IMR-90 (cell line): ENCODE results near the gene SAXO1. TPM values are rescaled to one million over a fixed set of nuclear protein-coding genes. Genes with fewer than 3 reads are reported as not detected.

Experiments
- ATAC-seq: fragments of 200-7000 bp; cut with Tn5 transposase; 2 replicates; pipeline ENCODE4 v1.9.1; 2020; ENCODE audit warnings: low read depth, mild to moderate bottlenecking, moderate library complexity
- BruUV-seq: library from RNA; stranded (reverse); fragments of 400-500 nt; replicated peaks from 2 replicates; lab custom pipeline; 2021; lab: Mats Ljungman, UMichigan
- CTCF ChIA-PET: fragments of 300-600 bp; formaldehyde crosslinking; extraction: SDS; loops from one replicate; lab custom pipeline; 2021; ENCODE audit warnings: antibody characterized with exemption; lab: Yijun Ruan, JAX
- POLR2A ChIA-PET: fragments of 300-600 bp; sonication (Branson Sonifier 250); formaldehyde crosslinking; loops from one replicate; lab custom pipeline; 2022; ENCODE audit warnings: antibody characterized with exemption; ENCODE audit not compliant: unreplicated experiment; lab: Charles Lee
- DNase-seq: peaks from one replicate; pipeline ENCODE4 v3.0.0; 2013
- H2AFZ ChIP-seq: replicated peaks from 2 replicates; pipeline ENCODE3; 2013; ENCODE audit warnings: low read length, mild to moderate bottlenecking; ENCODE audit not compliant: poor library complexity
- H2AK5ac ChIP-seq: 2 replicates; pipeline ENCODE4 v1.6.1; 2013; ENCODE audit warnings: low read depth, low read length, inconsistent platforms
- H2AK9ac ChIP-seq: replicated peaks from 2 replicates; pipeline ENCODE3; 2013; ENCODE audit warnings: mild to moderate bottlenecking, low read depth, low read length, moderate library complexity; ENCODE audit not compliant: poor library complexity
- H2BK120ac ChIP-seq: 2 replicates; pipeline ENCODE4 v1.6.1; 2013; ENCODE audit warnings: low read depth, low read length, inconsistent platforms
- H2BK15ac ChIP-seq: 3 replicates; pipeline ENCODE4 v1.6.1; 2013; ENCODE audit warnings: low read depth, low read length, inconsistent platforms
- H2BK20ac ChIP-seq: 2 replicates; pipeline ENCODE4 v1.6.1; 2013; ENCODE audit warnings: low read depth, mild to moderate bottlenecking, inconsistent platforms, low read length, moderate library complexity
- H2BK5ac ChIP-seq: 2 replicates; pipeline ENCODE4 v1.6.1; 2013; ENCODE audit warnings: mild to moderate bottlenecking, low read depth, low read length, inconsistent platforms; ENCODE audit not compliant: poor library complexity, severe bottlenecking
- H3K14ac ChIP-seq: replicated peaks from 2 replicates; pipeline ENCODE4 v1.6.1; 2013; ENCODE audit warnings: low read depth, low read length, inconsistent platforms
- H3K18ac ChIP-seq: 2 replicates; pipeline ENCODE4 v1.6.1; 2013; ENCODE audit warnings: low read depth, low read length, control low read depth
- H3K23ac ChIP-seq: 2 replicates; pipeline ENCODE4 v1.6.1; 2013; ENCODE audit warnings: low read depth, low read length, inconsistent platforms
- H3K27ac ChIP-seq: 2 replicates; pipeline ENCODE4 v1.5.1; 2013; ENCODE audit warnings: mild to moderate bottlenecking, control low read depth, low read length; ENCODE audit not compliant: insufficient read depth
- H3K27me3 ChIP-seq: 2 replicates; pipeline ENCODE4 v1.6.1; 2013; ENCODE audit warnings: low read length; ENCODE audit not compliant: control insufficient read depth, insufficient read depth
- H3K36me3 ChIP-seq: 2 replicates; pipeline ENCODE4 v1.6.1; 2013; ENCODE audit warnings: low read length, mixed read lengths; ENCODE audit not compliant: control insufficient read depth, insufficient read depth
- H3K4ac ChIP-seq: 2 replicates; pipeline ENCODE4 v1.6.1; 2013; ENCODE audit warnings: low read depth, low read length, inconsistent platforms
- H3K4me1 ChIP-seq: 2 replicates; pipeline ENCODE4 v1.6.1; 2013; ENCODE audit warnings: low read length, mixed read lengths; ENCODE audit not compliant: control insufficient read depth, insufficient read depth
- H3K4me2 ChIP-seq: 2 replicates; pipeline ENCODE4 v1.6.1; 2013; ENCODE audit warnings: low read depth, mild to moderate bottlenecking, control low read depth, low read length, moderate library complexity
- H3K4me3 ChIP-seq: 2 replicates; pipeline ENCODE4 v1.5.1; 2013; ENCODE audit warnings: low read depth, mild to moderate bottlenecking, control low read depth, low read length, moderate library complexity; ENCODE audit not compliant: insufficient read depth
- H3K56ac ChIP-seq: 2 replicates; pipeline ENCODE4 v1.6.1; 2013; ENCODE audit warnings: low read length, inconsistent platforms; ENCODE audit not compliant: insufficient read depth; ENCODE audit errors: extremely low read depth
- H3K79me1 ChIP-seq, 2 experiments: 2 replicates each; pipeline ENCODE4 v1.6.1; 2013; ENCODE audit warnings: low read length in 2 of 2, inconsistent platforms in 1 of 2, low read depth in 1 of 2
- H3K9ac ChIP-seq: 2 replicates; pipeline ENCODE4 v1.6.1; 2013; ENCODE audit warnings: low read depth, low read length, control low read depth
- H3K9me1 ChIP-seq: 2 replicates; pipeline ENCODE4 v1.6.1; 2013; ENCODE audit warnings: low read length, inconsistent platforms; ENCODE audit not compliant: insufficient read depth
- H3K9me3 ChIP-seq: 2 replicates; pipeline ENCODE4 v1.6.1; 2013; ENCODE audit warnings: low read length; ENCODE audit not compliant: control insufficient read depth, insufficient read depth
- H4K20me1 ChIP-seq: 2 replicates; pipeline ENCODE4 v1.6.1; 2013; ENCODE audit warnings: low read length, inconsistent platforms; ENCODE audit not compliant: insufficient read depth
- H4K5ac ChIP-seq: 2 replicates; pipeline ENCODE4 v1.6.1; 2013; ENCODE audit warnings: mild to moderate bottlenecking, low read depth, low read length, control low read depth
- H4K8ac ChIP-seq, 2 experiments: 2 replicates each; pipeline ENCODE4 v1.6.1; 2013; ENCODE audit warnings: low read depth in 2 of 2, low read length in 2 of 2, control low read depth in 1 of 2, inconsistent platforms in 1 of 2
- H4K91ac ChIP-seq: 2 replicates; pipeline ENCODE4 v1.6.1; 2013; ENCODE audit warnings: low read depth, low read length, inconsistent platforms; ENCODE audit not compliant: insufficient read depth
- CEBPB ChIP-seq: IDR thresholded peaks from 2 replicates; pipeline ENCODE4 v1.6.1; 2012; ENCODE audit warnings: low read depth, low read length, improper control_type of control experiment
- SMC3 ChIP-seq: fragments of 150-350 bp; IDR thresholded peaks from 2 replicates; pipeline ENCODE4 v1.6.1; 2016; ENCODE audit warnings: low read depth, mild to moderate bottlenecking, antibody characterized with exemption, low read length, moderate library complexity
- WGBS, 2 experiments: methylation state at CpG; one replicate each; pipeline versions ENCODE4 v1.1.5 to v1.1.7; 2013; ENCODE audit warnings: missing lambda C conversion rate in 2 of 2; ENCODE audit not compliant: insufficient read length in 1 of 2; ENCODE audit errors: extremely low coverage in 2 of 2; 5-methylcytosine and 5-hydroxymethylcytosine counted together
- dilution Hi-C: fragments of 300-500 bp; cut with HindIII; formaldehyde crosslinking; loops from one replicate; pipeline ENCODE4 v1.14.3; 2018; ENCODE audit warnings: low sequenced_read_pairs; ENCODE audit not compliant: unreplicated experiment
- in situ Hi-C: fragments of 300-500 bp; cut with MboI; formaldehyde crosslinking; loops from 3 replicates; pipeline ENCODE4 v1.14.3; 2019; ENCODE audit warnings: low sequenced_read_pairs, inconsistent platforms, mixed read lengths
- intact Hi-C: fragments of 100-400 bp; cut with micrococcal nuclease; formaldehyde crosslinking; loops from 2 replicates; pipeline ENCODE4 v1.10.0; 2022
- polyA plus RNA-seq, 3 experiments: library from polyadenylated mRNA; depleted of rRNA; stranded (reverse); fragments of >200 nt; gene quantifications; 2 replicates each; pipeline ENCODE4 v1.2.3, GENCODE V29; 2012; ENCODE audit warnings: low replicate concordance in 1 of 3
- total RNA-seq: library from RNA; depleted of rRNA; stranded (reverse); fragments of >200 nt; gene quantifications from 2 replicates; pipeline ENCODE4 v1.2.3, GENCODE V29; 2012
- TF ChIP-seq, protein P1 (sequence below): fragments of 150-350 bp; IDR thresholded peaks from 2 replicates; pipeline ENCODE4 v1.6.1; 2017; ENCODE audit warnings: mild to moderate bottlenecking, antibody characterized with exemption, low read length, low read depth

The SAXO1 gene
- total and polyA plus RNA-seq, 2 of the 4 experiments (the other 2 are of a cell fraction), result not detected

DNA sequence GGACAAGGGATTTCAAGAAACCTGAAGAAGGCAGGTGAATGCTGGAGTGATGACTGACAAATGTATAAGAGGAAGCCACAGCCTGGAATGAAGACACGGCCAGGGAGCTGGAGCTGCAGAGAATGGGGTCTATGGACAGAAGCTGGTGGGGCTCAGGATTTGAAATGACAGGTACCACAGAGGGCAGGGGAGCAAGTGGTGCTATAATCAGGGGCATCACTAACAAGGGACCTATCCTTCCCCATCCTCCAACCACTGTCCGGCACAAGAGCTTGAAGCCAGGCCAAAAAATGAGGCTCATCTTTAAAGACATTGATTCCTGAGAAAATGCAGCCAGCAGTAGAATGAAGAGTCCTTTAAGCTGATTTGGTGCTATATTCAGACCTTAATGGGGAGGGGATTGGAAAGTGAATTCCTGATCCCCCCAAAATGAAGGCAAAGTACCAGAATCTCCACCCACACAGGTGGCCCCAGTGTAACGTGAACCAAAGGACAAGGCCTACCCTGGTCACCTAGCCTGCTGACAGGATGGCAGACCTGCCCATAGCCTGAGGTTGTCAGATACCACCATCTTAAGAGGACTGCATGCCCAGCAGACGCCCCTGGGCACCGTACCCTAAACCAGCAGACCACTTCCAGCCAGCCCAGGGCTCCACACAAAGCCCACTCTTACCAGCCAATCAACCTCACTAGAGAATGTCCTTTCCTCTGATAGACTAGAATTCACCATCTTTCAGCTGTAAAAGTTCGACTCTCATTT lies 109.2 kb downstream of the SAXO1 start:
- H3K27me3 ChIP-seq, result peaks cover 4% of the 10 kb centered on the region; the same call in 1 of the 2 replicates
- H3K79me1 ChIP-seq, result no peaks in the 10 kb centered on the region
- WGBS, 2 experiments, result 89% methylated on average over 2 of the region's 6 CpGs; no CpG with 5 or more reads in 1 of the 2 experiments
- no peak overlapping the region for H3K9ac ChIP-seq
- dilution Hi-C loops (no loop called here), in situ Hi-C loops (no loop called here), intact Hi-C loops (no loop called here)
- H2BK20ac ChIP-seq, result no peak overlapping the region
- TF ChIP-seq SMC3, result no peak
- TF ChIP-seq, protein P1, sequence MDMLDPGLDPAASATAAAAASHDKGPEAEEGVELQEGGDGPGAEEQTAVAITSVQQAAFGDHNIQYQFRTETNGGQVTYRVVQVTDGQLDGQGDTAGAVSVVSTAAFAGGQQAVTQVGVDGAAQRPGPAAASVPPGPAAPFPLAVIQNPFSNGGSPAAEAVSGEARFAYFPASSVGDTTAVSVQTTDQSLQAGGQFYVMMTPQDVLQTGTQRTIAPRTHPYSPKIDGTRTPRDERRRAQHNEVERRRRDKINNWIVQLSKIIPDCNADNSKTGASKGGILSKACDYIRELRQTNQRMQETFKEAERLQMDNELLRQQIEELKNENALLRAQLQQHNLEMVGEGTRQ, result no peak
- TF ChIP-seq CEBPB, result no peak
- no peak overlapping the region for H4K8ac ChIP-seq
- H4K20me1 ChIP-seq, result no peaks in the 10 kb centered on the region
- H3K4me3 ChIP-seq, result no peak overlapping the region
- H3K4me1 ChIP-seq, result peaks cover 6% of the 10 kb centered on the region
- no peak overlapping the region for H2AK5ac ChIP-seq
- H3K56ac ChIP-seq, result no peak overlapping the region
- H2AK9ac ChIP-seq, result no peak overlapping the region
- no peak overlapping the region for H3K27ac ChIP-seq
- no peak overlapping the region for H3K18ac ChIP-seq
- ATAC-seq (no peak), DNase-seq (no peak)
- H3K4ac ChIP-seq, result no peak overlapping the region
- no peak overlapping the region for H3K23ac ChIP-seq
- CTCF ChIA-PET, result no interaction called here
- H2AFZ ChIP-seq, result no peak overlapping the region
- no TSS peak for BruUV-seq
- no peaks in the 10 kb centered on the region for H3K9me3 ChIP-seq
- no peak overlapping the region for H2BK15ac ChIP-seq
- H4K5ac ChIP-seq, result no peak overlapping the region
- POLR2A ChIA-PET, result no interaction called here
- no peak overlapping the region for H4K91ac ChIP-seq
- no peak overlapping the region for H2BK5ac ChIP-seq
- H3K36me3 ChIP-seq, result no peaks in the 10 kb centered on the region
- no peak overlapping the region for H3K14ac ChIP-seq
- no peak overlapping the region for H2BK120ac ChIP-seq
- no peak overlapping the region for H3K4me2 ChIP-seq
- no peaks in the 10 kb centered on the region for H3K9me1 ChIP-seq
